HepG2 (cell line): ENCODE results near the gene SRSF6. TPM values are rescaled to one million over a fixed set of nuclear protein-coding genes. Genes with fewer than 3 reads are reported as not detected.

Experiments
- ATAC-seq: fragments of 200-7000 bp; cut with Tn5 transposase; 3 replicates; pipeline ENCODE4 v1.9.1; 2020; ENCODE audit warnings: mild to moderate bottlenecking, moderate library complexity
- BruUV-seq: library from RNA; stranded (reverse); fragments of 400-500 nt; replicated peaks from 2 replicates; lab custom pipeline; 2021; lab: Mats Ljungman, UMichigan
- CTCF ChIA-PET: fragments of 300-600 bp; formaldehyde crosslinking; extraction: SDS; loops from one replicate; lab custom pipeline; 2021; ENCODE audit warnings: low total read pairs, inconsistent platforms, low intra/inter-chr PET ratio; lab: Yijun Ruan, JAX
- POLR2A ChIA-PET: fragments of 350-600 bp; sonication (Branson Sonifier 250); formaldehyde crosslinking; loops from one replicate; lab custom pipeline; 2020; ENCODE audit warnings: antibody characterized with exemption, inconsistent platforms; lab: Yijun Ruan, JAX
- DNase-seq: peaks from one replicate; pipeline ENCODE4 v3.0.0-alpha.2; 2015; ENCODE audit warnings: low spot score
- FAIRE-seq: peaks from 3 replicates; lab custom pipeline; 2011; peaks lifted over from hg19 to GRCh38; lab: Jason Lieb, UNC
- H2AFZ ChIP-seq: one replicate; pipeline ENCODE4 v1.6.1; 2011; ENCODE audit warnings: low read length, inconsistent platforms
- H3K27ac ChIP-seq: fragments of 300-600 bp; 3 replicates; pipeline ENCODE4 v1.8.0; 2011; ENCODE audit warnings: mixed run types, mild to moderate bottlenecking, mixed read lengths, low read length, inconsistent platforms; ENCODE audit not compliant: insufficient read depth; ENCODE audit errors: extremely low read length
- H3K27me3 ChIP-seq, 2 experiments: fragments of 200-600 bp in 1 of 2; 2 replicates in 1 of 2; 3 replicates in 1 of 2; pipeline versions ENCODE4 v1.6.0 to v1.8.0; 2011; ENCODE audit warnings: low read length in 2 of 2, mild to moderate bottlenecking in 2 of 2, moderate library complexity in 2 of 2, inconsistent platforms in 1 of 2; ENCODE audit not compliant: insufficient read depth in 2 of 2, control insufficient read depth in 1 of 2
- H3K36me3 ChIP-seq, 2 experiments: fragments of 200-600 bp in 1 of 2; replicated peaks in 1 of 2; 2 replicates in 1 of 2; 3 replicates in 1 of 2; pipeline versions ENCODE4 v1.5.1 to v1.8.0; 2011; ENCODE audit warnings: low read length in 2 of 2, inconsistent platforms in 1 of 2; ENCODE audit not compliant: insufficient read depth in 2 of 2, control insufficient read depth in 1 of 2
- H3K4me1 ChIP-seq: 2 replicates; pipeline ENCODE4 v1.5.1; 2012; ENCODE audit warnings: low read length, inconsistent platforms; ENCODE audit not compliant: insufficient read depth
- H3K4me2 ChIP-seq: 2 replicates; pipeline ENCODE4 v1.6.0; 2011; ENCODE audit warnings: low read depth, low read length, inconsistent platforms
- H3K4me3 ChIP-seq, 3 experiments: fragments of 200-600 bp in 1 of 3; sonication (generic), shearing (Covaris generic) in 1 of 3; replicated peaks in 1 of 3; 2 replicates each; pipeline ENCODE4 v1.5.1; 2011 to 2016; ENCODE audit warnings: low read length in 3 of 3, inconsistent platforms in 2 of 3, low read depth in 2 of 3, mild to moderate bottlenecking in 2 of 3, control low read depth in 1 of 3, mixed read lengths in 1 of 3; ENCODE audit not compliant: insufficient read depth in 1 of 3
- H3K79me2 ChIP-seq: one replicate; pipeline ENCODE4 v1.6.1; 2011; ENCODE audit warnings: low read length, inconsistent platforms; ENCODE audit not compliant: insufficient read depth
- H3K9ac ChIP-seq: 2 replicates; pipeline ENCODE4 v1.6.0; 2011; ENCODE audit warnings: mild to moderate bottlenecking, low read depth, low read length, inconsistent platforms; ENCODE audit not compliant: insufficient read depth
- H3K9me3 ChIP-seq: 2 replicates; pipeline ENCODE4 v1.5.1; 2012; ENCODE audit warnings: mild to moderate bottlenecking, low read length
- H4K20me1 ChIP-seq: 2 replicates; pipeline ENCODE4 v1.6.0; 2011; ENCODE audit warnings: inconsistent platforms, mild to moderate bottlenecking, low read length, moderate library complexity; ENCODE audit not compliant: insufficient read depth
- ARID2 ChIP-seq: sonication (generic); formaldehyde crosslinking; IDR thresholded peaks from 2 replicates; pipeline ENCODE4 v1.8.1; 2022; ENCODE audit warnings: mild to moderate bottlenecking, missing genetic modification reagents, borderline replicate concordance
- ARNTL ChIP-seq: sonication (generic); formaldehyde crosslinking; IDR thresholded peaks from 2 replicates; pipeline ENCODE4 v1.4.0; 2020; ENCODE audit warnings: mild to moderate bottlenecking, missing genetic modification reagents
- FOXA1 ChIP-seq, 2 experiments: fragments of 450-650 bp in 1 of 2; sonication (generic) in 1 of 2; formaldehyde crosslinking in 1 of 2; IDR thresholded peaks; 2 replicates each; pipeline versions ENCODE4 v1.4.0 to v1.6.1; 2016 to 2020; ENCODE audit warnings: missing genetic modification reagents in 1 of 2
- NR2C2 ChIP-seq: sonication (generic); formaldehyde crosslinking; IDR thresholded peaks from 2 replicates; pipeline ENCODE4 v1.4.0; 2020; ENCODE audit warnings: missing genetic modification reagents, mild to moderate bottlenecking, moderate library complexity, borderline replicate concordance
- NR2F1 ChIP-seq, 2 experiments: fragments of 450-650 bp in 1 of 2; formaldehyde crosslinking in 1 of 2; IDR thresholded peaks; 2 replicates each; pipeline versions ENCODE4 v1.5.0 to v1.6.1; 2016 to 2020; ENCODE audit warnings: mild to moderate bottlenecking in 1 of 2, missing compliant biosample characterization in 1 of 2, missing genetic modification reagents in 1 of 2, moderate library complexity in 1 of 2
- RNF219 ChIP-seq: sonication (generic); formaldehyde crosslinking; IDR thresholded peaks from 2 replicates; pipeline ENCODE4 v1.5.0; 2020; ENCODE audit warnings: mild to moderate bottlenecking, missing genetic modification reagents
- ZBTB3 ChIP-seq: sonication (generic); formaldehyde crosslinking; IDR thresholded peaks from 2 replicates; pipeline ENCODE4 v1.4.0; 2020; ENCODE audit warnings: low read depth, mild to moderate bottlenecking, moderate library complexity, missing genetic modification reagents, borderline replicate concordance
- ZFX ChIP-seq: sonication (generic); formaldehyde crosslinking; IDR thresholded peaks from 2 replicates; pipeline ENCODE4 v1.4.0; 2020; ENCODE audit warnings: mild to moderate bottlenecking, low read depth, missing genetic modification reagents, moderate library complexity
- ZNF292 ChIP-seq: sonication (generic); formaldehyde crosslinking; IDR thresholded peaks from 2 replicates; pipeline ENCODE4 v1.8.1; 2022; ENCODE audit warnings: mild to moderate bottlenecking, low read depth, missing genetic modification reagents, borderline replicate concordance
- ZNF556 ChIP-seq: sonication (generic); formaldehyde crosslinking; IDR thresholded peaks from 2 replicates; pipeline ENCODE4 v1.4.0; 2020; ENCODE audit warnings: mild to moderate bottlenecking, missing genetic modification reagents, borderline replicate concordance
- ZNF660 ChIP-seq: sonication (generic); formaldehyde crosslinking; IDR thresholded peaks from 2 replicates; pipeline ENCODE4 v1.5.1; 2020; ENCODE audit warnings: mild to moderate bottlenecking, low read depth, missing genetic modification reagents, borderline replicate concordance
- ZNF773 ChIP-seq: sonication (generic); formaldehyde crosslinking; IDR thresholded peaks from 2 replicates; pipeline ENCODE4 v1.4.0; 2020; ENCODE audit warnings: missing genetic modification reagents, borderline replicate concordance
- WGBS: methylation state at CpG from one replicate; pipeline ENCODE4 v1.1.6; 2017; ENCODE audit warnings: low lambda C conversion rate; 5-methylcytosine and 5-hydroxymethylcytosine counted together
- in situ Hi-C: cut with HindIII; loops from 2 replicates; pipeline ENCODE4 v1.10.0; 2017; ENCODE audit warnings: low pct_unique_long_range_greater_than_20kb; ENCODE audit not compliant: extremely low pct_ligation_motif_present
- intact Hi-C: fragments of 100-400 bp; cut with micrococcal nuclease; formaldehyde crosslinking; loops from one replicate; pipeline ENCODE4 v1.10.0; 2022; ENCODE audit not compliant: unreplicated experiment
- polyA plus RNA-seq, 8 experiments: library from polyadenylated mRNA; depleted of rRNA in 3 of 8; stranded (reverse) in 7 of 8; unstranded in 1 of 8; fragments of >200 nt; fragmentation: Illumina TruSeq in 4 of 8; extraction: Trizol in 4 of 8; gene quantifications; 2 replicates each; pipeline versions ENCODE4 v1.2.1 to v1.2.3, GENCODE V29; 2011 to 2016; ENCODE audit warnings: low read depth in 4 of 8, missing spikeins in 1 of 8, mixed read lengths in 1 of 8; ENCODE audit not compliant: insufficient read depth in 1 of 8
- total RNA-seq, 5 experiments: library from RNA; depleted of rRNA; stranded (reverse); fragments of >200 nt; fragmentation: Illumina TruSeq; extraction: Trizol; gene quantifications; 2 replicates each; pipeline ENCODE4 v1.2.3, GENCODE V29; 2016; ENCODE audit warnings: low read depth in 1 of 5
- TF ChIP-seq, protein P1 (sequence below): sonication (generic); formaldehyde crosslinking; IDR thresholded peaks from 2 replicates; pipeline ENCODE4 v1.5.0; 2020; ENCODE audit warnings: missing genetic modification reagents, mild to moderate bottlenecking, borderline replicate concordance

The SRSF6 gene
- total and polyA plus RNA-seq, 2 of the 13 experiments (the other 11 are each of a cell fraction or from before 2014, with no cell fraction given), result 156 to 194 TPM

- no peak for TF ChIP-seq RNF219
- no peak for TF ChIP-seq ARID2 (CRISPR knock-in tag)
- TF ChIP-seq ZNF660 (CRISPR knock-in tag), result no peak
- no peak for TF ChIP-seq ZBTB3 (CRISPR knock-in tag)
- TF ChIP-seq ZNF773 (CRISPR knock-in tag), result no peak
These were observed 1.6 kb downstream of the SRSF6 start (continued) for GRCh38 chr20:43459022-43459942.

- Histone ChIP-seq H3K27ac (no peak overlapping the region), H3K4me3 (no peak overlapping the region), H3K79me2 (peaks cover 53% of the 10 kb centered on the region), H3K27me3 (no peaks in the 10 kb centered on the region; a peak in 1 of 5 replicates), H2AFZ (no peak overlapping the region), H3K9ac (no peak overlapping the region), H3K4me1 (peaks cover 55% of the 10 kb centered on the region), H3K9me3 (no peaks in the 10 kb centered on the region), H3K4me2 (0 out of 2 replicates have a peak overlapping the region, but pooled peaks have one; percentile 2), H4K20me1 (peaks cover 65% of the 10 kb centered on the region), H3K36me3 (peaks cover 17 to 63% of the 10 kb centered on the region in 2 experiments)
- ATAC-seq (no peak), DNase-seq (no peak), FAIRE-seq (no peak)
- in situ Hi-C loops, result no loop called here
- 97% methylated on average over 23 of the region's 23 CpGs for WGBS
- ChIA-PET POLR2A (interaction anchor here (1.6 kb wide), 1 partner anchor 15 kb away, joined by 3 read pairs; no protein-coding TSS in a partner anchor), CTCF (no interaction called here)
- BruUV-seq, result no TSS peak
- intact Hi-C loops, result no loop called here
- TF ChIP-seq FOXA1 (IDR thresholded peaks at IDR 0.05), result no peak
- TF ChIP-seq FOXA1 (CRISPR knock-in tag; IDR thresholded peaks at IDR 0.05), result no peak
- no peak for TF ChIP-seq ZNF556
- TF ChIP-seq NR2C2 (CRISPR knock-in tag), result 0 out of 2 replicates have a peak, but pooled peaks have one; percentile 7
- TF ChIP-seq ARNTL (CRISPR knock-in tag), result 0 out of 2 replicates have a peak, but pooled peaks have one; percentile 30
- 0 out of 2 replicates have a peak, but pooled peaks have one; percentile 5 for TF ChIP-seq ZFX (CRISPR knock-in tag)
- 0 out of 4 replicates have a peak, but pooled peaks of 1 of the 2 experiments have one; percentile 36 for TF ChIP-seq NR2F1 (CRISPR knock-in tag; IDR thresholded peaks at IDR 0.05)
- TF ChIP-seq, protein P1, sequence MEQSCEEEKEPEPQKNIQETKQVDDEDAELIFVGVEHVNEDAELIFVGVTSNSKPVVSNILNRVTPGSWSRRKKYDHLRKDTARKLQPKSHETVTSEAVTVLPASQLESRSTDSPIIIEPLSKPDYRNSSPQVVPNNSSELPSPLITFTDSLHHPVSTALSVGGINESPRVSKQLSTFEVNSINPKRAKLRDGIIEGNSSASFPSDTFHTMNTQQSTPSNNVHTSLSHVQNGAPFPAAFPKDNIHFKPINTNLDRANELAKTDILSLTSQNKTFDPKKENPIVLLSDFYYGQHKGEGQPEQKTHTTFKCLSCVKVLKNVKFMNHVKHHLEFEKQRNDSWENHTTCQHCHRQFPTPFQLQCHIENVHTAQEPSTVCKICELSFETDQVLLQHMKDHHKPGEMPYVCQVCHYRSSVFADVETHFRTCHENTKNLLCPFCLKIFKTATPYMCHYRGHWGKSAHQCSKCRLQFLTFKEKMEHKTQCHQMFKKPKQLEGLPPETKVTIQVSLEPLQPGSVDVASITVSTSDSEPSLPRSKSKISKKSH (CRISPR knock-in tag), result no peak
- TF ChIP-seq ZNF292, result no peak
These were observed 2.6 kb downstream of the SRSF6 start for GRCh38 chr20:43460172-43460829.
